ENCODE data around the gene OR2T5. TPM values are rescaled to one million over a fixed set of nuclear protein-coding genes. Genes with fewer than 3 reads are reported as not detected.
"Not testable (repeated sequence)": the region's sequence is repeated elsewhere in the genome, so short reads cannot be mapped to it uniquely, and the experiment has no call there.

Gene OR2T5
- total RNA-seq, 1 experiment from 2014 or later, result not detected

GRCh38 chr1:248472111-248472510 is 16.3 kb upstream of the OR2T5 start:
- H3K4me3 ChIP-seq (replicated peaks in 1 of 2; ENCODE audit: low read depth in 1 of 2, low read length in 2 of 2); RAD21 ChIA-PET (ENCODE audit: low non-redundant PET in 1 of 2, low total read pairs in 2 of 2, uncharacterized antibody in 2 of 2, unreplicated experiment in 2 of 2); POLR2A ChIA-PET; H2AFZ ChIP-seq (ENCODE audit: low read depth, low read length, poor library complexity, severe bottlenecking); H3K27ac ChIP-seq (ENCODE audit: low read depth, low read length); ATAC-seq; CTCF ChIA-PET; DNase-seq (ENCODE audit: low read depth, low spot score); H3K36me3 ChIP-seq (ENCODE audit: control insufficient read depth in 1 of 2, insufficient read depth in 2 of 2, low read length in 2 of 2); H3K4me1 ChIP-seq (ENCODE audit: control insufficient read depth in 1 of 2, insufficient read depth in 2 of 2, low read length in 2 of 2); H3K9me3 ChIP-seq (ENCODE audit: control insufficient read depth in 1 of 2, insufficient read depth in 1 of 2, low read depth in 1 of 2, low read length in 2 of 2); BruUV-seq (replicated peaks); H3K9ac ChIP-seq (ENCODE audit: low read length); intact Hi-C loops (cut with micrococcal nuclease); H3K79me2 ChIP-seq (ENCODE audit: insufficient read depth, low read length); H3K4me2 ChIP-seq (ENCODE audit: low read length); H3K27me3 ChIP-seq (ENCODE audit: insufficient read depth, low read length); H4K20me1 ChIP-seq (ENCODE audit: insufficient read depth); H3K9me2 ChIP-seq (ENCODE audit: insufficient read depth): not testable (repeated sequence)

DNA sequence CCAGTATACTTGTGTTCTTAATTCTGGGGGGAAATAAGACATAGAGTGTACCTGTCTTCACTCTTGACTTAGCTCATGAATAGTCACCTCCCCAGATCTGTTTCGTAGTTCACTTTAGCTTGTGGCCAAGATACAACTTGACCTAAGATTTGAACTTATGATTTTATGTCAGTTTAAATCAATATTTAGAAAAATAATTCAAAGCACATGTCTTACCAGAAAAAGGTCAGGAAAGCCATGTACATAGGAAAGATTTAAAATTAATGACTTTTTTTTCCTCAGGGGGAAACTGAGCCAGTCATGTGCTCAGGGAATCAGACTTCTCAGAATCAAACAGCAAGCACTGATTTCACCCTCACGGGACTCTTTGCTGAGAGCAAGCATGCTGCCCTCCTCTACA is 15.3 kb upstream of the OR2T5 start, which contains the start of gene OR2T3:
TSS of gene OR2T3 (plus strand) at position 301 of the 400 bp plus-strand sequence. CDS start at position 301, 0 bp downstream.
- H3K27ac ChIP-seq (ENCODE audit: low read depth, low read length); H3K36me3 ChIP-seq (ENCODE audit: control insufficient read depth in 1 of 2, insufficient read depth in 2 of 2, low read length in 2 of 2); ATAC-seq; CTCF ChIA-PET; H3K27me3 ChIP-seq (ENCODE audit: insufficient read depth, low read length); BruUV-seq (replicated peaks); H2AFZ ChIP-seq (ENCODE audit: low read depth, low read length, poor library complexity, severe bottlenecking); H3K9me2 ChIP-seq (ENCODE audit: insufficient read depth); H3K9ac ChIP-seq (ENCODE audit: low read length); H3K9me3 ChIP-seq (ENCODE audit: control insufficient read depth in 1 of 2, insufficient read depth in 1 of 2, low read depth in 1 of 2, low read length in 2 of 2); POLR2A ChIA-PET; H3K4me1 ChIP-seq (ENCODE audit: control insufficient read depth in 1 of 2, insufficient read depth in 2 of 2, low read length in 2 of 2); H3K4me2 ChIP-seq (ENCODE audit: low read length); H3K4me3 ChIP-seq (replicated peaks in 1 of 2; ENCODE audit: low read depth in 1 of 2, low read length in 2 of 2); DNase-seq (ENCODE audit: low read depth, low spot score); intact Hi-C loops (cut with micrococcal nuclease); H4K20me1 ChIP-seq (ENCODE audit: insufficient read depth); RAD21 ChIA-PET (ENCODE audit: low non-redundant PET in 1 of 2, low total read pairs in 2 of 2, uncharacterized antibody in 2 of 2, unreplicated experiment in 2 of 2); H3K79me2 ChIP-seq (ENCODE audit: insufficient read depth, low read length): not testable (repeated sequence)

- H3K4me3 ChIP-seq (replicated peaks in 1 of 2; ENCODE audit: low read depth in 1 of 2, low read length in 2 of 2); H4K20me1 ChIP-seq (ENCODE audit: insufficient read depth); RAD21 ChIA-PET (ENCODE audit: low non-redundant PET in 1 of 2, low total read pairs in 2 of 2, uncharacterized antibody in 2 of 2, unreplicated experiment in 2 of 2); DNase-seq (ENCODE audit: low read depth, low spot score); H3K79me2 ChIP-seq (ENCODE audit: insufficient read depth, low read length); CTCF ChIA-PET; H3K9me3 ChIP-seq (ENCODE audit: control insufficient read depth in 1 of 2, insufficient read depth in 1 of 2, low read depth in 1 of 2, low read length in 2 of 2); intact Hi-C loops (cut with micrococcal nuclease); H3K36me3 ChIP-seq (ENCODE audit: control insufficient read depth in 1 of 2, insufficient read depth in 2 of 2, low read length in 2 of 2); H3K27me3 ChIP-seq (ENCODE audit: insufficient read depth, low read length); POLR2A ChIA-PET; H2AFZ ChIP-seq (ENCODE audit: low read depth, low read length, poor library complexity, severe bottlenecking); H3K4me1 ChIP-seq (ENCODE audit: control insufficient read depth in 1 of 2, insufficient read depth in 2 of 2, low read length in 2 of 2); H3K9me2 ChIP-seq (ENCODE audit: insufficient read depth); ATAC-seq; H3K27ac ChIP-seq (ENCODE audit: low read depth, low read length); BruUV-seq (replicated peaks); H3K9ac ChIP-seq (ENCODE audit: low read length); H3K4me2 ChIP-seq (ENCODE audit: low read length): not testable (repeated sequence)
Observed at GRCh38 chr1:248475660-248476059, 12.7 kb upstream of the OR2T5 start.

- H3K27me3 ChIP-seq (ENCODE audit: insufficient read depth, low read length); intact Hi-C loops (cut with micrococcal nuclease); H3K9me2 ChIP-seq (ENCODE audit: insufficient read depth); DNase-seq (ENCODE audit: low read depth, low spot score); H3K9me3 ChIP-seq (ENCODE audit: control insufficient read depth in 1 of 2, insufficient read depth in 1 of 2, low read depth in 1 of 2, low read length in 2 of 2); H2AFZ ChIP-seq (ENCODE audit: low read depth, low read length, poor library complexity, severe bottlenecking); H3K9ac ChIP-seq (ENCODE audit: low read length); POLR2A ChIA-PET; CTCF ChIA-PET; ATAC-seq; RAD21 ChIA-PET (ENCODE audit: low non-redundant PET in 1 of 2, low total read pairs in 2 of 2, uncharacterized antibody in 2 of 2, unreplicated experiment in 2 of 2); H3K36me3 ChIP-seq (ENCODE audit: control insufficient read depth in 1 of 2, insufficient read depth in 2 of 2, low read length in 2 of 2); BruUV-seq (replicated peaks); H3K4me1 ChIP-seq (ENCODE audit: control insufficient read depth in 1 of 2, insufficient read depth in 2 of 2, low read length in 2 of 2); H3K79me2 ChIP-seq (ENCODE audit: insufficient read depth, low read length); H4K20me1 ChIP-seq (ENCODE audit: insufficient read depth); H3K27ac ChIP-seq (ENCODE audit: low read depth, low read length); H3K4me2 ChIP-seq (ENCODE audit: low read length); H3K4me3 ChIP-seq (replicated peaks in 1 of 2; ENCODE audit: low read depth in 1 of 2, low read length in 2 of 2): not testable (repeated sequence)
Observed at GRCh38 chr1:248481686-248482579, 6.5 kb upstream of the OR2T5 start.

Data from HCT116 (cell line).